Measurements from ENCODE around the gene CACNA2D1.

- TF ChIP-seq CTCF (IDR thresholded peaks at IDR 0.05) (no peak), POLR2A (IDR thresholded peaks at IDR 0.05) (no peak), EP300 (IDR thresholded peaks at IDR 0.05) (no peak)
These were observed 78.9 kb downstream of the CACNA2D1 start for GRCh38 chr7:82364671-82365070.
